Measurements from ENCODE around the gene CHCHD6.

The CHCHD6 gene

DNA sequence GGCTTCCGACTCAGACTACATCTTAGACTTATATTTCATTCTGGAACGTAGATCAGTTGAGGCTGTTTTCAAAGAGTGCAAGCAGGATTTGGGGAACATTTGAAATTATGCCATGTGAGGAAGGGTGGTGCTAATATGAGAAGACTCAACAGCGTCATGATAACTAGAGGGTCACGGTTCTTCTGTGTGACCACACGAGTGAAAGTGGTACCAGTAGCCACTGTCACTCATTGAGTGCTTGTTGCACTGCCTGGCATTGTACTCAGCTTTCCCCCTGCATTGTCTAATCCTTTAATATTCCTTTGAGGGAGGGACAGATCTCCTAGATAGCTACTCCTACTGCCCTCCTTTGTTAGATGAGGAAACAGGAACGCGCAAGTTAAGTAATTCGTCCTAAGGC lies 197.6 kb downstream of the CHCHD6 start:
- TF ChIP-seq GATA1 (IDR thresholded peaks at IDR 0.05; ENCODE audit: low read depth, low read length): no peak
- TF ChIP-seq POLR2A (IDR thresholded peaks at IDR 0.05; ENCODE audit: low read length): no peak
- DNase-seq: no peak

DNA sequence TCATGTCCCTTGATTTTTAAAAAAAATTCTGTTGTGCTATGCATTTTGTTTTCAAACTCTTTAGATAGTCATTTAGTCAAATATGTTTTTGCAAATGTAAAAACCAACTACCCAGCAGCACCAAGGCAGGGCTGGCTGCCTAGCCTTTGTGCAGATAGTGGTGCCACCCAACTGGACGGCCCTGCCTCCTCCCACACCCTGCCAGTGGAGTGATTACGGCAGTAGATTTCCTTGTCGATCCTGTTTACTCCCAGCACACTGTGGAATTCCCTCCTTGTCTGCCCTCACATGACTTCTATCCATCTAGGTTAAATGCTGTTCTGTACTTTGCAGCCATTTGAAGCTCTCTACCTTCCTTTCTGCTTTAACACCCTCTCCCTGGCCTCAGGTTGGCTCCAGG lies 199.5 kb downstream of the CHCHD6 start:
- no peak for DNase-seq
- no peak for TF ChIP-seq GATA1 (IDR thresholded peaks at IDR 0.05; ENCODE audit: low read depth, low read length)
- no peak for TF ChIP-seq POLR2A (IDR thresholded peaks at IDR 0.05; ENCODE audit: low read length)

DNA sequence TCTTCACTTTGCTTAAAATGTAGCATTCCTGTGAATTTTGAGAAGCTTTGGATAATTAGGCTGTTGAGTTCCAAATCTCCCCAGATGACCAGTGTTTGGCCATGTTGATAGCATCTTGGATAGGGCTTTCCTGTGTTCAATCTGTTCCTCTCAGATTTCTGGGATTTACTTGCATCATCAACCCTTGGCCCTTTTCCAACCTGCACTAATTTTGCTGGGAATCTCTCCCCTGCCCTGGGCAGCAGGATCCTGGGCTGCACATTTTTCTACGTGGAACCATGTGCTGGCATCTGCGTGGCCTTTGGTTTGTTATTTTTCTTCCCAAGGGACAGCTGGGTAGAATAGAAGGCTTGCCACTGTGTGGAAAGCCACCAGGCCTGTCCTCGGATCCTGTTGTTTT lies 203.5 kb downstream of the CHCHD6 start:
- no peak for TF ChIP-seq POLR2A (IDR thresholded peaks at IDR 0.05; ENCODE audit: low read length)
- TF ChIP-seq GATA1 (IDR thresholded peaks at IDR 0.05; ENCODE audit: low read depth, low read length): no peak
- no peak for DNase-seq

GRCh38 chr3:126908752-126909275 lies 204.8 kb downstream of the CHCHD6 start:
- TF ChIP-seq GATA1 (IDR thresholded peaks at IDR 0.05; ENCODE audit: low read depth, low read length): no peak
- no peak for TF ChIP-seq POLR2A (IDR thresholded peaks at IDR 0.05; ENCODE audit: low read length)
- DNase-seq: peak; percentile 23 to 48

DNA sequence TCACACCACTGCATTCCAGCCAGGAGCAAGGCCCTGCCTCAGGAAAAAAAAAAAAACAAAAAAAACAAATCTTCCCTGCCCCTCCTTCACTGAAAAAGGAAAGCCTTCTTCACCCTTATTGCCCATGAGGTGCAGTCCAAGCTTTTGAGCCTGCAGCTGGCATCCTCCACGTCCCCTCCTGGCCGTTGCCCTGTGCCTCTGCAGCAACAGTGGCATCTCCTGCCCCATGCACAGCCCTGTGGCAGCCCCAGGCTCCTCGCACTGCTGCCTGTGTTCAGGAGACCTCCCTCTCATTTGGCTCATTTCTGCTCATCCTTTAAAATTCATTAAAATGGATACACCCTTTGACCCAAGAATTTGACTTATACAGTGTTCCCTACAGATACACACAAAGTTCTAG lies 206.2 kb downstream of the CHCHD6 start:
- TF ChIP-seq GATA1 (IDR thresholded peaks at IDR 0.05; ENCODE audit: low read depth, low read length): no peak
- no peak for TF ChIP-seq POLR2A (IDR thresholded peaks at IDR 0.05; ENCODE audit: low read length)

GRCh38 chr3:126911162-126912026 lies 207.4 kb downstream of the CHCHD6 start:
- peak; percentile 56 to 78 for DNase-seq
- TF ChIP-seq GATA1 (IDR thresholded peaks at IDR 0.05; ENCODE audit: low read depth, low read length) (no peak), POLR2A (IDR thresholded peaks at IDR 0.05; ENCODE audit: low read length) (no peak)

More for the DNA sequence above, 206.2 kb downstream of the CHCHD6 start:
- no peak for DNase-seq

GRCh38 chr3:126912027-126912422 lies 208.0 kb downstream of the CHCHD6 start:
- no peak for DNase-seq

GRCh38 chr3:126912491-126913195 lies 208.6 kb downstream of the CHCHD6 start:
- DNase-seq: no peak
- TF ChIP-seq GATA1 (IDR thresholded peaks at IDR 0.05; ENCODE audit: low read depth, low read length) (no peak), POLR2A (IDR thresholded peaks at IDR 0.05; ENCODE audit: low read length) (no peak)

More at GRCh38 chr3:126912027-126912422, 208.0 kb downstream of the CHCHD6 start:
- TF ChIP-seq GATA1 (IDR thresholded peaks at IDR 0.05; ENCODE audit: low read depth, low read length) (no peak), POLR2A (IDR thresholded peaks at IDR 0.05; ENCODE audit: low read length) (no peak)

DNA sequence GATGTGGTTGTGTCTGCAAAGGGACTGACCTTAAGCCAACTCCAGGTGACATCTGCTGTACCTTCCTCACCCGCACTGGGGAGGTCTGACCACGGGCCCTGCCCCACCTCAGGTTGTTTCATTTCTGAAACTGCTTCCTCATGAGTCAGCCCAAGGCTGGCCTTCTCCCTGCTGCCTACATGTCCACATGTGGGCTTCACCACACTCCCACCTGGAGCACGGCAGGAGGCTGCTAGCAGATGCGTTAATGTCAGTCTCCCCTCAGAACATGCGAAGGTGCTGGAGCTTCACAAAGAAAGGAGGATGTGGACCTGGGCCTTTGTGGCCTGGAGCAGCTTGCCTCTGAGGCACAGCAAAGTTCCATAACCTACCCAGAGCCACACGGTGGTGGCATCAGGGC lies 209.5 kb downstream of the CHCHD6 start:
- no peak for TF ChIP-seq GATA1 (IDR thresholded peaks at IDR 0.05; ENCODE audit: low read depth, low read length)
- no peak for TF ChIP-seq POLR2A (IDR thresholded peaks at IDR 0.05; ENCODE audit: low read length)
- DNase-seq: no peak

GRCh38 chr3:126914226-126914625 lies 210.2 kb downstream of the CHCHD6 start:
- DNase-seq: no peak
- TF ChIP-seq POLR2A (IDR thresholded peaks at IDR 0.05; ENCODE audit: low read length) (no peak), GATA1 (IDR thresholded peaks at IDR 0.05; ENCODE audit: low read depth, low read length) (no peak)

DNA sequence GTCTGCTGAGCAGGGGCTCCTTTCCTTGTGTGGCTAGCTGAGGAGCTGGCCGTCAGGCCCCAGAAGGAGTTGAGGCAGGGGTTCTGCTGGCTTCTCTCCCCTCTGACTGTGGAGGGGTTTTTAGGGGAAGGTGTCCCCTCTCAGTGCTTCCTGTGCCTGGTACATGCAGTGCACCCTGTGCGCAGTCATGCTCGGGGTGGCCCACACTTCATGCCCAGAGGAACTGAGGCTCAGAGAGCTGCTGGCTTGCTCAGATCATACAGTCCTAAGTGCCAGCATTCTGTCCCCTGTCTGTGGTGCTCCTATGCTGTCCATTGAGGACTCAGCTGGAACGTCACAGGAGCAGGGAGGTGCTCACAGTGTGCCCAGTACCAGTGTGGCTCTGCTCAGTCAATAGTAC lies 211.0 kb downstream of the CHCHD6 start:
- no peak for TF ChIP-seq GATA1 (IDR thresholded peaks at IDR 0.05; ENCODE audit: low read depth, low read length)
- no peak for TF ChIP-seq POLR2A (IDR thresholded peaks at IDR 0.05; ENCODE audit: low read length)
- DNase-seq: no peak

- TF ChIP-seq GATA1 (IDR thresholded peaks at IDR 0.05; ENCODE audit: low read depth, low read length) (no peak), POLR2A (IDR thresholded peaks at IDR 0.05; ENCODE audit: low read length) (no peak)
- DNase-seq: no peak
Measured at GRCh38 chr3:126916546-126916945, 212.5 kb downstream of the CHCHD6 start.

DNA sequence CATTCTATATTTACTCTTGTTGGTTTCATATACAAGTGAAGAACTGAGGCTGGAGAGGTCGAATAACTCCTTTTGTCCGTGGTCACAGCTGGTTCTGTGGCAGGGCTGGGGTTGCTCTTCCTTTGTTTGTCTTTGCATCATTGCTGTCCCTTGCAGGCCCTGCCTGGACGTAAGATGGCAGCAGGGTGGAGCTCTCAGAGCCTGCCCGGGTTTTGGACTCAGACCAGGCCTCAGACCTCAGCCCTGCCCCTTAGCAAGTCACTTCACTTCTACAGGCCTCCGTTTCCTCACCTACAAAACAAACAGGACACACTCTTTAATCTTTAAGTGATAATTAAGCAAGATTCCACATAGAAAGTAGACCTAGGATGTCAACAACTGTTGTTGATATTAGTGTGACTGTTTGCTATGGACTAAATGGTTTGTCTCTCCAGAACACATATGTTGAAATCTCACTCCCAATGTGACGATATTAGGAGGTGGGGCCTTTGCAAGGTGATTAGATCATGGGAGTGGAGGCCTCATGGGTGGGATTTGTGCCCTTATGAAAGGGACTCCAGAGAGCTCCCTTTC lies 213.3 kb downstream of the CHCHD6 start:
- peak in 1 of 2 experiments; percentile 5 for DNase-seq
- TF ChIP-seq POLR2A (IDR thresholded peaks at IDR 0.05; ENCODE audit: low read length) (no peak), GATA1 (IDR thresholded peaks at IDR 0.05; ENCODE audit: low read depth, low read length) (no peak)

DNA sequence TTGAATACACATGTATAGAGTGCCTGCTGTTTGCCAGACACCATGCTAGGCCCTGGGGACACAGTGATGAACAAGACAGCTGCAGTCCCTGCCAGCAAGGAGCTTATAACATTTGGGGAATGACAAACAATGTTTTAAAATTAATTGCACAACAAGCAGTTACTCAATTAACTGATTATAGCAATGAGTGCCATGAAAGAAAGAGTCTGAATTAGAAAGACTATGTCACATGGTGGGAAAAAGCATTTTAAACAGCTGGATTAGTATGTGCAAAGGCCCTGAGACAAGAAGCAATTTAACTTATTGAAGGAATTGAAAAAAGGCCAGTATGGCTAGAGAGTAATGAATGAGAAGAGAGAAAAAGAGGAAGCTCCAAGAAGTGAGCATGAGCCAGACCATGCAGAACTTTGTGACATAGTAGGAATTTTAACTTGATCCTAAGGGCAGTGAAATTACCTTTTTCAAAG lies 214.3 kb downstream of the CHCHD6 start:
- no peak for DNase-seq
- no peak for TF ChIP-seq GATA1 (IDR thresholded peaks at IDR 0.05; ENCODE audit: low read depth, low read length)
- no peak for TF ChIP-seq POLR2A (IDR thresholded peaks at IDR 0.05; ENCODE audit: low read length)

Data from erythroblast (primary cell).